ENCODE measurements around the gene SKIC3. TPM values are rescaled to one million over a fixed set of nuclear protein-coding genes. Genes with fewer than 3 reads are reported as not detected.

SKIC3 gene
- total and polyA plus RNA-seq, 2 of the 13 experiments (the other 11 are each of a cell fraction or from before 2014, with no cell fraction given): 36.9 to 61.5 TPM

DNA sequence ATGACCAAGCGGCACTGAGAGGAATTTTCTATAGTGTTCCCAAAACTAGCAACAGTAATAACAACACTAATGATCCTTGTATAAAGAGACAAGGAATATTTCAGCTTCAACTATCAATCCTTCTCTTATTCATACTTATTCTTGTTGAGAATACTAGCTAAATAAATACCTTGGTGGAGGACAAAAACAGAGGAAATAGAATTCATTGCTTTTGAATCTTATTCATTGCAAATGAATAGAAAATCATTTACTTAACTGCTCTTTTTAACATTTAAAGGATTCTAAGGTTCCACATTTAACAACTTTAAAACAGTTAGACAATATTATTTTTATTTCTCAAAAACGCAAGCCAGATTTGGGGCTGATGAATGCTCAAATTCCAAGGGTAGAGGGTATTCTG is 22.4 kb downstream of the SKIC3 start:
- WGBS (ENCODE audit: low lambda C conversion rate): 96% methylated on average over 2 of the region's 2 CpGs
- no peak for FAIRE-seq

More for the DNA sequence above, 22.4 kb downstream of the SKIC3 start:
- ChIA-PET CTCF (ENCODE audit: low intra/inter-chr PET ratio, low total read pairs) (no interaction called here), POLR2A (interaction anchor here (1.0 kb wide), 1 partner anchor 23 kb away, joined by 3 read pairs; the partner anchor contains the start of genes ARSK and SKIC3)
- no peak for ATAC-seq
- DNase-seq (ENCODE audit: low spot score): no peak
- no peaks in the 10 kb centered on the region for H3K9me3 ChIP-seq (ENCODE audit: low read length)
- H3K4me1 ChIP-seq (ENCODE audit: insufficient read depth, low read length): no peaks in the 10 kb centered on the region
- no peaks in the 10 kb centered on the region for H4K20me1 ChIP-seq (ENCODE audit: insufficient read depth, low read length)
- no peak overlapping the region for H3K27ac ChIP-seq (ENCODE audit: extremely low read length, insufficient read depth, low read length)
- H3K4me2 ChIP-seq (ENCODE audit: low read depth, low read length): no peak overlapping the region
- H2AFZ ChIP-seq (ENCODE audit: low read length): no peak overlapping the region
- peaks cover 12 to 43% of the 10 kb centered on the region in 2 experiments for H3K36me3 ChIP-seq (replicated peaks in 1 of 2; ENCODE audit: control insufficient read depth in 1 of 2, insufficient read depth in 2 of 2, low read length in 2 of 2)
- H3K4me3 ChIP-seq (replicated peaks in 1 of 3; ENCODE audit: insufficient read depth in 1 of 3, low read depth in 2 of 3, low read length in 3 of 3): no peak overlapping the region
- no TSS peak for BruUV-seq (replicated peaks)
- H3K27me3 ChIP-seq (ENCODE audit: control insufficient read depth in 1 of 2, insufficient read depth in 2 of 2, low read length in 2 of 2): no peaks in the 10 kb centered on the region
- H3K79me2 ChIP-seq (ENCODE audit: insufficient read depth, low read length): no peaks in the 10 kb centered on the region
- in situ Hi-C loops (cut with HindIII; ENCODE audit: extremely low pct_ligation_motif_present, low pct_unique_long_range_greater_than_20kb): no loop called here
- no peak overlapping the region for H3K9ac ChIP-seq (ENCODE audit: insufficient read depth, low read depth, low read length)
- TF ChIP-seq MTA3 (CRISPR knock-in tag; IDR thresholded peaks at IDR 0.05): no peak
- TF ChIP-seq, protein P1, sequence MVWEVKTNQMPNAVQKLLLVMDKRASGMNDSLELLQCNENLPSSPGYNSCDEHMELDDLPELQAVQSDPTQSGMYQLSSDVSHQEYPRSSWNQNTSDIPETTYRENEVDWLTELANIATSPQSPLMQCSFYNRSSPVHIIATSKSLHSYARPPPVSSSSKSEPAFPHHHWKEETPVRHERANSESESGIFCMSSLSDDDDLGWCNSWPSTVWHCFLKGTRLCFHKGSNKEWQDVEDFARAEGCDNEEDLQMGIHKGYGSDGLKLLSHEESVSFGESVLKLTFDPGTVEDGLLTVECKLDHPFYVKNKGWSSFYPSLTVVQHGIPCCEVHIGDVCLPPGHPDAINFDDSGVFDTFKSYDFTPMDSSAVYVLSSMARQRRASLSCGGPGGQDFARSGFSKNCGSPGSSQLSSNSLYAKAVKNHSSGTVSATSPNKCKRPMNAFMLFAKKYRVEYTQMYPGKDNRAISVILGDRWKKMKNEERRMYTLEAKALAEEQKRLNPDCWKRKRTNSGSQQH (CRISPR knock-in tag; IDR thresholded peaks at IDR 0.05; ENCODE audit: low read depth): no peak
- TF ChIP-seq MAZ (IDR thresholded peaks at IDR 0.05; ENCODE audit: borderline replicate concordance, low read depth, low read length): no peak
- TF ChIP-seq MAZ (CRISPR knock-in tag; IDR thresholded peaks at IDR 0.05; ENCODE audit: low read depth): no peak
- TF ChIP-seq, protein P2, sequence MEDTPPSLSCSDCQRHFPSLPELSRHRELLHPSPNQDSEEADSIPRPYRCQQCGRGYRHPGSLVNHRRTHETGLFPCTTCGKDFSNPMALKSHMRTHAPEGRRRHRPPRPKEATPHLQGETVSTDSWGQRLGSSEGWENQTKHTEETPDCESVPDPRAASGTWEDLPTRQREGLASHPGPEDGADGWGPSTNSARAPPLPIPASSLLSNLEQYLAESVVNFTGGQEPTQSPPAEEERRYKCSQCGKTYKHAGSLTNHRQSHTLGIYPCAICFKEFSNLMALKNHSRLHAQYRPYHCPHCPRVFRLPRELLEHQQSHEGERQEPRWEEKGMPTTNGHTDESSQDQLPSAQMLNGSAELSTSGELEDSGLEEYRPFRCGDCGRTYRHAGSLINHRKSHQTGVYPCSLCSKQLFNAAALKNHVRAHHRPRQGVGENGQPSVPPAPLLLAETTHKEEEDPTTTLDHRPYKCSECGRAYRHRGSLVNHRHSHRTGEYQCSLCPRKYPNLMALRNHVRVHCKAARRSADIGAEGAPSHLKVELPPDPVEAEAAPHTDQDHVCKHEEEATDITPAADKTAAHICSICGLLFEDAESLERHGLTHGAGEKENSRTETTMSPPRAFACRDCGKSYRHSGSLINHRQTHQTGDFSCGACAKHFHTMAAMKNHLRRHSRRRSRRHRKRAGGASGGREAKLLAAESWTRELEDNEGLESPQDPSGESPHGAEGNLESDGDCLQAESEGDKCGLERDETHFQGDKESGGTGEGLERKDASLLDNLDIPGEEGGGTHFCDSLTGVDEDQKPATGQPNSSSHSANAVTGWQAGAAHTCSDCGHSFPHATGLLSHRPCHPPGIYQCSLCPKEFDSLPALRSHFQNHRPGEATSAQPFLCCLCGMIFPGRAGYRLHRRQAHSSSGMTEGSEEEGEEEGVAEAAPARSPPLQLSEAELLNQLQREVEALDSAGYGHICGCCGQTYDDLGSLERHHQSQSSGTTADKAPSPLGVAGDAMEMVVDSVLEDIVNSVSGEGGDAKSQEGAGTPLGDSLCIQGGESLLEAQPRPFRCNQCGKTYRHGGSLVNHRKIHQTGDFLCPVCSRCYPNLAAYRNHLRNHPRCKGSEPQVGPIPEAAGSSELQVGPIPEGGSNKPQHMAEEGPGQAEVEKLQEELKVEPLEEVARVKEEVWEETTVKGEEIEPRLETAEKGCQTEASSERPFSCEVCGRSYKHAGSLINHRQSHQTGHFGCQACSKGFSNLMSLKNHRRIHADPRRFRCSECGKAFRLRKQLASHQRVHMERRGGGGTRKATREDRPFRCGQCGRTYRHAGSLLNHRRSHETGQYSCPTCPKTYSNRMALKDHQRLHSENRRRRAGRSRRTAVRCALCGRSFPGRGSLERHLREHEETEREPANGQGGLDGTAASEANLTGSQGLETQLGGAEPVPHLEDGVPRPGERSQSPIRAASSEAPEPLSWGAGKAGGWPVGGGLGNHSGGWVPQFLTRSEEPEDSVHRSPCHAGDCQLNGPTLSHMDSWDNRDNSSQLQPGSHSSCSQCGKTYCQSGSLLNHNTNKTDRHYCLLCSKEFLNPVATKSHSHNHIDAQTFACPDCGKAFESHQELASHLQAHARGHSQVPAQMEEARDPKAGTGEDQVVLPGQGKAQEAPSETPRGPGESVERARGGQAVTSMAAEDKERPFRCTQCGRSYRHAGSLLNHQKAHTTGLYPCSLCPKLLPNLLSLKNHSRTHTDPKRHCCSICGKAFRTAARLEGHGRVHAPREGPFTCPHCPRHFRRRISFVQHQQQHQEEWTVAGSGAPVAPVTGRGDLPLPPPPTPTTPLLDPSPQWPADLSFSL (CRISPR knock-in tag; IDR thresholded peaks at IDR 0.05): no peak
- intact Hi-C loops (cut with micrococcal nuclease; ENCODE audit: unreplicated experiment): no loop called here
